ENCODE results near the gene DCTN2. TPM values are rescaled to one million over a fixed set of nuclear protein-coding genes. Genes with fewer than 3 reads are reported as not detected.

The DCTN2 gene
- total RNA-seq, 4 donors from 2014 or later, result 161 to 243 (median 202) TPM

DNA sequence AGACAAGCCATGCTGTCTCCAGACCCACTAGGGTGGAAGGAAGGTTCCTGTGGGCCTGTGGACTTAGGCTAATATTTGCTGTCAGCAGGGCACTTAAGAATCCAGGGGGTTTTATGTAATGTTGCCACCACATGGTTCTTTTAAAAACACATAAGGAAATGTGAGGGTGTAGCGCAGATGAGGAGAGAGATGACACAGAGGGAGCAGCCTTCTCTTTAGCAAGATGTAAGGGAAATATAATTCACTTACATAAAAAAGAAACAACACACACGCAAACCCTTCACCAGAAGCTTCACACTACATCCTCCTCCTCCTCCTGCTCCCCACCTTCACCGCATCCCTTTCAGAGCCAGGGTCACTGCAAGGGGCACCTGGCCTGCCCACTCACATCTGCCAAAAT lies 39.1 kb upstream of the DCTN2 start:
- Histone ChIP-seq H3K27me3 (peaks cover 0 to 6% (median 0%) of the 10 kb centered on the region in 4 donors), H3K27ac (replicated peaks in 1 of 4) (no peak overlapping the region), H3K9me3 (no peaks in the 10 kb centered on the region), H3K4me3 (no peak overlapping the region), H3K4me1 (peaks cover 7 to 17% (median 10%) of the 10 kb centered on the region in 4 donors), H3K36me3 (peaks cover 0 to 10% (median 4%) of the 10 kb centered on the region in 4 donors)
- no peak for DNase-seq (ENCODE audit: extremely low spot score)
- TF ChIP-seq POLR2AphosphoS5 (IDR thresholded peaks at IDR 0.05), result no peak
- TF ChIP-seq, protein P1, sequence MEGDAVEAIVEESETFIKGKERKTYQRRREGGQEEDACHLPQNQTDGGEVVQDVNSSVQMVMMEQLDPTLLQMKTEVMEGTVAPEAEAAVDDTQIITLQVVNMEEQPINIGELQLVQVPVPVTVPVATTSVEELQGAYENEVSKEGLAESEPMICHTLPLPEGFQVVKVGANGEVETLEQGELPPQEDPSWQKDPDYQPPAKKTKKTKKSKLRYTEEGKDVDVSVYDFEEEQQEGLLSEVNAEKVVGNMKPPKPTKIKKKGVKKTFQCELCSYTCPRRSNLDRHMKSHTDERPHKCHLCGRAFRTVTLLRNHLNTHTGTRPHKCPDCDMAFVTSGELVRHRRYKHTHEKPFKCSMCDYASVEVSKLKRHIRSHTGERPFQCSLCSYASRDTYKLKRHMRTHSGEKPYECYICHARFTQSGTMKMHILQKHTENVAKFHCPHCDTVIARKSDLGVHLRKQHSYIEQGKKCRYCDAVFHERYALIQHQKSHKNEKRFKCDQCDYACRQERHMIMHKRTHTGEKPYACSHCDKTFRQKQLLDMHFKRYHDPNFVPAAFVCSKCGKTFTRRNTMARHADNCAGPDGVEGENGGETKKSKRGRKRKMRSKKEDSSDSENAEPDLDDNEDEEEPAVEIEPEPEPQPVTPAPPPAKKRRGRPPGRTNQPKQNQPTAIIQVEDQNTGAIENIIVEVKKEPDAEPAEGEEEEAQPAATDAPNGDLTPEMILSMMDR (IDR thresholded peaks at IDR 0.05), result no peak
- TF ChIP-seq EP300 (IDR thresholded peaks at IDR 0.05), result no peak
- no peak for TF ChIP-seq POLR2A (IDR thresholded peaks at IDR 0.05; ENCODE audit: low read depth)
- WGBS, result 90% methylated on average over 3 of the region's 3 CpGs
- intact Hi-C loops (cut with DNase I), result no loop called here

DNA sequence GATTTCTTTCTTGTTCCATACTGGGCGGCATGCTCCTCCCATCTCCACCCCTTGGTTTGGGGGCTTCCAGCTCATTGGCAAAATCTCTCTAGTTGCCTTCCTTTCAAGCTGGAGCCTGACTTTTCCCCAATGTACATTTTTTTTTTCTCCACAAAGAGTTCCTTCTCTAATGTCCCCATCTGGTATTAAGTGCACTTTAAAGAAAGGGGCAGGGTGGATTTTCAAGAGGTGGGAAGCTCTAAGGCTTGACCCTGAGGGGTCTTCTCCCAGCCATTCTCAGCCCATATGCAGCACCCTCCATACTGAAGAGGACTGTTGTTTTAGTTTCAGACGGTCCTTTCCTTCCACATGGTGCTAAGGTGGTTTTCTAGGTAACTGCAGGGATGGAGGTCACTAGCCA lies 38.2 kb upstream of the DCTN2 start:
- intact Hi-C loops (cut with DNase I), result no loop called here
- 96% methylated on average over 2 of the region's 2 CpGs for WGBS
- Histone ChIP-seq H3K4me1 (peaks cover 0 to 9% (median 3%) of the 10 kb centered on the region in 4 donors), H3K36me3 (peaks cover 0 to 10% (median 4%) of the 10 kb centered on the region in 4 donors), H3K27me3 (peaks cover 0 to 6% (median 0%) of the 10 kb centered on the region in 4 donors), H3K27ac (replicated peaks in 1 of 4) (no peak overlapping the region), H3K9me3 (no peaks in the 10 kb centered on the region), H3K4me3 (no peak overlapping the region)
- DNase-seq (ENCODE audit: extremely low spot score), result no peak
- TF ChIP-seq, protein P1 (IDR thresholded peaks at IDR 0.05), result no peak
- TF ChIP-seq EP300 (IDR thresholded peaks at IDR 0.05) (no peak), POLR2A (IDR thresholded peaks at IDR 0.05; ENCODE audit: low read depth) (no peak), POLR2AphosphoS5 (IDR thresholded peaks at IDR 0.05) (no peak)

- intact Hi-C loops (cut with DNase I), result loop anchor here (5.0 kb wide), 1 partner anchor 108 kb away; the partner anchor contains the start of gene OS9
- DNase-seq (ENCODE audit: extremely low spot score), result no peak
- no peak overlapping the region for H3K4me3 ChIP-seq
- H3K4me1 ChIP-seq, result peaks cover 0 to 7% (median 2%) of the 10 kb centered on the region in 4 donors
- H3K27ac ChIP-seq (replicated peaks in 1 of 4), result no peak overlapping the region
- H3K9me3 ChIP-seq, result no peaks in the 10 kb centered on the region
- TF ChIP-seq EP300 (IDR thresholded peaks at IDR 0.05), result no peak
- TF ChIP-seq, protein P1 (IDR thresholded peaks at IDR 0.05), result no peak
- no peak for TF ChIP-seq POLR2AphosphoS5 (IDR thresholded peaks at IDR 0.05)
- TF ChIP-seq POLR2A (IDR thresholded peaks at IDR 0.05; ENCODE audit: low read depth), result no peak
- H3K27me3 ChIP-seq, result peaks cover 0 to 6% (median 0%) of the 10 kb centered on the region in 4 donors
- H3K36me3 ChIP-seq, result peaks cover 0 to 10% (median 4%) of the 10 kb centered on the region in 4 donors
These were observed 37.7 kb upstream of the DCTN2 start for GRCh38 chr12:57584690-57585089.

DNA sequence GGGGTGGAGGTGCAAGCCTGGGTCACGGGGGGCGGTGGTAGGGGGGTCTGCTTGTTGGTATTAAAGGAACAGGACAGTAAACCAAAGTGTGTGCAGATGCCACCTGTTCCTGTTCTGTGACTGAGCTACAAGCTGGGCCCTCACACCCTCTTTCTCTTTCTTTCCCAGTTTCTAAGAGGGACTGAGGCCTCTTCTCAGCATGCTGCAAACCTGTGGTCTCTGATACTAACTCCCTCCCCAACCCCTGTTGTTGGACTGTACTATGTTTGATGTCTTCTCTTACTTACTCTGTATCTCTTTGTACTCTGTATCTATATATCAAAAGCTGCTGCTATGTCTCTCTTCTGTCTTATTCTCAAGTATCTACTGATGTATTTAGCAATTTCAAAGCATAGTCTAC lies 37.1 kb upstream of the DCTN2 start:
- H3K4me3 ChIP-seq, result no peak overlapping the region
- H3K9me3 ChIP-seq, result no peaks in the 10 kb centered on the region
- no peak for DNase-seq (ENCODE audit: extremely low spot score)
- TF ChIP-seq POLR2AphosphoS5 (IDR thresholded peaks at IDR 0.05), result no peak
- TF ChIP-seq POLR2A (IDR thresholded peaks at IDR 0.05; ENCODE audit: low read depth), result no peak
- H3K36me3 ChIP-seq, result peaks cover 0 to 11% (median 4%) of the 10 kb centered on the region in 4 donors
- intact Hi-C loops (cut with DNase I), result loop anchor here (5.0 kb wide), 1 partner anchor 108 kb away; the partner anchor contains the start of gene OS9
- WGBS, result 100% methylated on average over 2 of the region's 2 CpGs
- peaks cover 0 to 7% (median 2%) of the 10 kb centered on the region in 4 donors for H3K4me1 ChIP-seq
- no peak overlapping the region for H3K27ac ChIP-seq (replicated peaks in 1 of 4)
- H3K27me3 ChIP-seq, result peaks cover 0 to 6% (median 0%) of the 10 kb centered on the region in 4 donors

DNA sequence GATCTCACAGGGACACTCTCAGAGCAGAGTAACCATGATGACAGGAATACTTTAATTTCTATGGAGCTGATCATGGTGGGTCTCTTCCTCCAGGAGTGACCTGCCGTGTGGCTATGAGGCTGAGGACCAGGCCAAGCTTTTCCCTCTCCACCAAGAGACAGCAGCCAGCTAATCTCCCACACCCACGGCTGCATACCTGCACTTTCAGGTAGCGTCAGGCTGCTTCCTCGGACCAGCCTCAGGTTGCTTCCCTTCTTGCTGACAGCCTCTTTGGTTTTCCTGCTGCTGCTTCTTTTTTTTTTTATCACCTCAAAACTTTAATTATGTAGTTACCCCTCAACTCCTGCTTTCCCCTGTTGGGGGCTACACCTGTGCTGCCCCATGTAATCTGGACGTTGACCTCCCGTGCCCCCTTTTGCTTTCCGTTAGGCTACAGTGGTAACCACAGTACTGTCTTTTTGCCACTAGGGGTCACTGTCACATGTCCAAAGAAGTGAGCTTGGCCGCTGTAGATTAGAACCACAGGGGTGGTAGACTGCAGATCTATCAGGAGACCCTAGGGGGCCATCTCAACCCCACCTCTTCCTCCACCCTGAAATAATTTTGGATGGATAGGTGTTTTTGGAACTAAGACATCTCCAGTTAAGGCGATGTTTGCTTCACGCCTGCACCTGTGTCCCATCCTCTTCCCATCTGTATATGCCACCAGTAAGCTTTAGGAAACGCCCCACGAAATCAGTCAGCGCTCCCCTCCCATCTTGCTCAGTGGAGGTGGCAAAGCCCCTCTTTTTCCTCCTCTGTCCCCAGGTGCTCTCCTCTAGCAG lies 36.2 kb upstream of the DCTN2 start:
- intact Hi-C loops (cut with DNase I), result loop anchor here (1.0 to 5.0 kb wide), 2 partner anchors 38 to 109 kb away; partner anchors contain the start of gene OS9
- Histone ChIP-seq H3K36me3 (peaks cover 0 to 17% (median 4%) of the 10 kb centered on the region in 4 donors), H3K9me3 (no peaks in the 10 kb centered on the region), H3K27me3 (peaks cover 0 to 6% (median 0%) of the 10 kb centered on the region in 4 donors), H3K4me1 (peaks cover 0 to 7% (median 2%) of the 10 kb centered on the region in 4 donors), H3K4me3 (no peak overlapping the region), H3K27ac (replicated peaks in 1 of 4) (no peak overlapping the region)
- no peak for DNase-seq (ENCODE audit: extremely low spot score)
- 49% methylated on average over 13 of the region's 13 CpGs for WGBS
- TF ChIP-seq, protein P1 (IDR thresholded peaks at IDR 0.05), result peak; percentile 91 to 97 (median 94)
- no peak for TF ChIP-seq POLR2AphosphoS5 (IDR thresholded peaks at IDR 0.05)
